MCF 10A (cell line): Measurements from ENCODE around the gene MRPL58. TPM values are rescaled to one million over a fixed set of nuclear protein-coding genes. Genes with fewer than 3 reads are reported as not detected.

ENCODE experiments used
- Bru-seq: library from RNA; stranded (reverse); fragments of 400-500 nt; gene quantifications from one replicate; lab custom pipeline; 2021; lab: Mats Ljungman, UMichigan
- BruChase-seq, 2 experiments: library from RNA; stranded (reverse); fragments of 400-500 nt; gene quantifications; one replicate each; lab custom pipeline; 2021; lab: Mats Ljungman, UMichigan
- BruUV-seq: library from RNA; stranded (reverse); fragments of 400-500 nt; replicated peaks from 2 replicates; lab custom pipeline; 2021; lab: Mats Ljungman, UMichigan
- CTCF ChIA-PET: fragments of 300-600 bp; sonication (Branson Sonifier 250); formaldehyde crosslinking; extraction: SDS; loops from one replicate; lab custom pipeline; 2021; ENCODE audit warnings: antibody characterized with exemption, inconsistent platforms; lab: Yijun Ruan, JAX
- POLR2A ChIA-PET: fragments of 300-600, 350-650 bp; sonication (Branson Sonifier 250); formaldehyde crosslinking; extraction: SDS; loops from one replicate; lab custom pipeline; 2020; ENCODE audit warnings: antibody characterized with exemption, inconsistent platforms; lab: Yijun Ruan, JAX
- DNase-seq: peaks from one replicate; pipeline ENCODE4 v3.0.0-alpha.2; 2018; ENCODE audit not compliant: unreplicated experiment
- H3K27ac Mint-ChIP-seq: one replicate; pipeline ENCODE4 v1.8.0; 2022; ENCODE audit warnings: mild to moderate bottlenecking, low read depth, mixed read lengths; ENCODE audit not compliant: unreplicated experiment
- H3K27me3 Mint-ChIP-seq: one replicate; pipeline ENCODE4 v1.8.0; 2022; ENCODE audit warnings: mixed read lengths; ENCODE audit not compliant: insufficient read depth, unreplicated experiment
- H3K36me3 Mint-ChIP-seq: one replicate; pipeline ENCODE4 v1.8.0; 2022; ENCODE audit warnings: mild to moderate bottlenecking, moderate library complexity, mixed read lengths; ENCODE audit not compliant: insufficient read depth, unreplicated experiment
- H3K4me1 Mint-ChIP-seq: one replicate; pipeline ENCODE4 v1.8.0; 2022; ENCODE audit warnings: mixed read lengths; ENCODE audit not compliant: insufficient read depth, unreplicated experiment
- H3K4me3 Mint-ChIP-seq: one replicate; pipeline ENCODE4 v1.8.0; 2022; ENCODE audit warnings: mild to moderate bottlenecking, moderate library complexity, mixed read lengths; ENCODE audit not compliant: unreplicated experiment
- H3K9me3 Mint-ChIP-seq: one replicate; pipeline ENCODE4 v1.8.0; 2022; ENCODE audit warnings: mixed read lengths; ENCODE audit not compliant: unreplicated experiment
- intact Hi-C: fragments of 100-400 bp; cut with micrococcal nuclease; formaldehyde crosslinking; loops from 2 replicates; pipeline ENCODE4 v1.14.1; 2022
- long read RNA-seq: library from polyadenylated mRNA; stranded (forward); transcript quantifications from one replicate; pipeline ENCODE4 v2.0.0, GENCODE V29; 2022
- total RNA-seq: library from RNA; stranded (reverse); gene quantifications from 2 replicates; pipeline ENCODE4 v1.2.3, GENCODE V29; 2022
- TF ChIP-seq, protein P1 (sequence below): fragments of 200-600 bp; IDR thresholded peaks from one replicate; pipeline ENCODE4 v1.8.0; 2022; ENCODE audit warnings: antibody characterized with exemption, mild to moderate bottlenecking; ENCODE audit not compliant: unreplicated experiment

Gene MRPL58
- total RNA-seq = 56.5 and 71.2 TPM in 2 replicates
- percentile 73 among the genes with signal in this experiment for Bru-seq, nascent RNA
- percentile 78 among the genes with signal in this experiment for BruChase-seq, experiment 1, labeled RNA remaining after a 6-hour chase
- BruChase-seq, experiment 2, labeled RNA remaining after a 2-hour chase = percentile 74 among the genes with signal in this experiment
- long read RNA-seq, transcript MRPL58-201 (6 exons, 890 nt) = major isoform, 79 of 89 reads
- long read RNA-seq, partial matches to known transcripts = 0 of 89 reads
- long read RNA-seq, other reads (novel, unspliced or antisense) = 8 of 89 reads

GRCh38 chr17:75012346-75013091 is at the start of gene MRPL58:
Gene MRPL58 (plus strand): TSS chr17:75012670. CDS start chr17:75012687, 17 bp downstream.
- CTCF ChIA-PET = interaction anchor here (0.6 to 4.2 kb wide), 12 partner anchors 12 to 160 kb away, joined by 3 to 67 read pairs (median 6); no protein-coding TSS in a partner anchor
- intact Hi-C loops = loop anchor here (1.0 kb wide), 1 partner anchor 21 kb away; no protein-coding TSS in a partner anchor
- H3K27me3 Mint-ChIP-seq = no peaks in the 10 kb centered on the region
- H3K36me3 Mint-ChIP-seq = peaks cover 27% of the 10 kb centered on the region
- peak within 1 kb of the TSS; percentile 96 for H3K4me3 Mint-ChIP-seq
- peak; percentile 80 for DNase-seq
- no TSS peak for BruUV-seq
- no peaks in the 10 kb centered on the region for H3K9me3 Mint-ChIP-seq
- H3K4me1 Mint-ChIP-seq = peaks cover 22% of the 10 kb centered on the region
- TF ChIP-seq, protein P1, sequence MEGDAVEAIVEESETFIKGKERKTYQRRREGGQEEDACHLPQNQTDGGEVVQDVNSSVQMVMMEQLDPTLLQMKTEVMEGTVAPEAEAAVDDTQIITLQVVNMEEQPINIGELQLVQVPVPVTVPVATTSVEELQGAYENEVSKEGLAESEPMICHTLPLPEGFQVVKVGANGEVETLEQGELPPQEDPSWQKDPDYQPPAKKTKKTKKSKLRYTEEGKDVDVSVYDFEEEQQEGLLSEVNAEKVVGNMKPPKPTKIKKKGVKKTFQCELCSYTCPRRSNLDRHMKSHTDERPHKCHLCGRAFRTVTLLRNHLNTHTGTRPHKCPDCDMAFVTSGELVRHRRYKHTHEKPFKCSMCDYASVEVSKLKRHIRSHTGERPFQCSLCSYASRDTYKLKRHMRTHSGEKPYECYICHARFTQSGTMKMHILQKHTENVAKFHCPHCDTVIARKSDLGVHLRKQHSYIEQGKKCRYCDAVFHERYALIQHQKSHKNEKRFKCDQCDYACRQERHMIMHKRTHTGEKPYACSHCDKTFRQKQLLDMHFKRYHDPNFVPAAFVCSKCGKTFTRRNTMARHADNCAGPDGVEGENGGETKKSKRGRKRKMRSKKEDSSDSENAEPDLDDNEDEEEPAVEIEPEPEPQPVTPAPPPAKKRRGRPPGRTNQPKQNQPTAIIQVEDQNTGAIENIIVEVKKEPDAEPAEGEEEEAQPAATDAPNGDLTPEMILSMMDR = peak; percentile 49
- POLR2A ChIA-PET = interaction anchor here (0.6 to 10.9 kb wide), 33 partner anchors 11 to 384 kb away, joined by 3 to 228 read pairs (median 5); partner anchors contain the start of genes ARMC7, ATP5PD, CDR2L and FDXR
- H3K27ac Mint-ChIP-seq = peak within 1 kb of the TSS; percentile 77

GRCh38 chr17:74963656-74964055 is 48.8 kb upstream of the MRPL58 start:
- POLR2A ChIA-PET = no interaction called here

GRCh38 chr17:74964246-74964761 is 48.2 kb upstream of the MRPL58 start:
- no TSS peak for BruUV-seq
- ChIA-PET CTCF (interaction anchor here (0.9 kb wide), 1 partner anchor 48 kb away, joined by 4 read pairs; no protein-coding TSS in a partner anchor), POLR2A (interaction anchor here (0.6 kb wide), 2 partner anchors 211 to 256 kb away, joined by 3 to 4 read pairs; no protein-coding TSS in a partner anchor)
- Mint-ChIP-seq H3K9me3 (no peaks in the 10 kb centered on the region), H3K4me3 (no peak overlapping the region), H3K36me3 (no peaks in the 10 kb centered on the region), H3K27ac (no peak overlapping the region), H3K27me3 (no peaks in the 10 kb centered on the region), H3K4me1 (peaks cover 21% of the 10 kb centered on the region)
- intact Hi-C loops = no loop called here
- TF ChIP-seq, protein P1 = no peak
- no peak for DNase-seq

More at GRCh38 chr17:74963656-74964055, 48.8 kb upstream of the MRPL58 start:
- TF ChIP-seq, protein P1 = no peak
- Mint-ChIP-seq H3K4me3 (no peak overlapping the region), H3K4me1 (peaks cover 21% of the 10 kb centered on the region), H3K36me3 (no peaks in the 10 kb centered on the region), H3K9me3 (no peaks in the 10 kb centered on the region), H3K27me3 (no peaks in the 10 kb centered on the region), H3K27ac (no peak overlapping the region)
- intact Hi-C loops = no loop called here
- CTCF ChIA-PET = interaction anchor here (0.6 to 8.6 kb wide), 5 partner anchors 40 to 372 kb away, joined by 3 to 233 read pairs (median 4); partner anchors contain the start of genes OTOP2 and USH1G
- DNase-seq = no peak
- no TSS peak for BruUV-seq
